Dedifferentiated amniotic fluid mesenchymal stem cell (primary cell): Measurements from ENCODE around the gene PTGER1.

Experiments used
- DNase-seq: peaks from one replicate; pipeline ENCODE4 v3.0.0-alpha.2; 2016; ENCODE audit errors: extremely low spot score

The PTGER1 gene

DNA sequence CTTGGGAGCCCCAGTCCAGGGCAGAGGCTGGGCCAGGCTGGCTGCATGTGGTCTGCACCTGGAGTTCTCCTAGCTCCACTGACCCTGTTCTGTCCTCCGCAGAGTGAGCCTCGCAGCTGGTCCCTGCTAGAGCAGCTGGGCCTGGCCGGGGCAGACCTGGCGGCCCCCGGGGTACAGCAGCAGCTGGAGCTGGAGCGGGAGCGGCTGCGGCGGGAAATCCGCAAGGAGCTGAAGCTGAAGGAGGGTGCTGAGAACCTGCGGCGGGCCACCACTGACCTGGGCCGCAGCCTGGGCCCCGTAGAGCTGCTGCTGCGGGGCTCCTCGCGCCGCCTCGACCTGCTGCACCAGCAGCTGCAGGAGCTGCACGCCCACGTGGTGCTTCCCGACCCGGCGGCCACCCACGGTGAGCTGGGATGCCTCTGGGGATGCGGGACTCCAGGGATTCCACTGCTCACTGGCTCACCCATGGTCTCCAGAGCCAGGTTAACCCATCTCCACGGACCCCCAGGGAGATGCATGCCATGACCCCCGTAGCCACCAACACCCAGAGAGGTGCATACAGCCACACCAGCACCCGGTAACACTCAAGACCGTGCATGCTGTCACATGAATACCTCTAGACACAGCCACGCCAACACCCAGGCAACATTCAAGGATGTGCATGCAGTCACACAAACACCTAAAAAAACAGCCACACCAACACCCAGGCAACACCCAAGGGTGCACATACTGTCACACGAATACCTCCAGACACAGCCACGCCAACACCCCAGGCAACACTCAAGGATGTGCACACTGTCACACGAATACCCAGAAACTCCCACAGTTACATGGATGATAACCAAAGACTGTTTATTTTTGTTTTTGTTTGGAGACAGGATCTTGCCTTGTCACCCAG is 33.9 kb downstream of the PTGER1 start:
- DNase-seq: no peak

DNA sequence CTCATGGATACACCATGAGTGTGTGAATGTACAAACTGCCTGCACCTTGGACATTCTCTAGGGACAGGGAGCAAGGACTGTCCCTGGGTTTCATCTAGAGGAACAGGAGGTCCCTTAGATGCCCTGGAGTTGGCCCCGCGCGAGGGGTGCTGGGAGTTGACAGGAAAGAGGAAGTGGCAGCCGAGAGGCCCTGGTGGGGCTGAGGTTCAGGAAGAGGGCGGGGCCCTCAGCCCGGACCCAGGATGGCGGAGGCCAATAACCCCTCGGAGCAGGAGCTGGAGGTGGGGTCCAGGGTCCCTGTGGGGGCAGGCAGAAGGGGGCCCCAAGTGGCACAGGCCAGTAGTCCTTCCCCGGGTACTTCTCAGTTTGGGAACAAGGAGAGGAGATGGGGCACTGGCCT is 35.1 kb downstream of the PTGER1 start:
- DNase-seq: no peak

DNA sequence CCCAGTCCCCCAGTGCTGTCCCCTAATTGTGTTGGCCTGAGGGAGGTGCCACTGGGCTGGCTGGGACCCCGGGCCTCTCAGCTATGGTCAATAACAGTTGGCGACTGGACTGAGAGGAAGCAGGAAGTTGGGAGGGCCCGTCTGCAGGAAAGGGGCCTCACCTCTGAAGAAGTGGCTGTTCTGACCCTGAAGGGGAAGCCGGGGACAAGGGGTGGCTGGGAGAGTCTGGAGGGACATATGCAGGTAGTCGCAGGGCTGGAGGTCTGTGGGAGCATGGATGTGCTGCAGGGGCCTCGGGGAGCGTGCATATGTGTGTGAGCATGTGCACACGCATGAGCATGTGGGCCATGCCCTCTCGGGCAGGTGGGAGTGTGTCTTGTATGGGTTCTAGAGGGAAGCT is 36.1 kb downstream of the PTGER1 start:
- no peak for DNase-seq

DNA sequence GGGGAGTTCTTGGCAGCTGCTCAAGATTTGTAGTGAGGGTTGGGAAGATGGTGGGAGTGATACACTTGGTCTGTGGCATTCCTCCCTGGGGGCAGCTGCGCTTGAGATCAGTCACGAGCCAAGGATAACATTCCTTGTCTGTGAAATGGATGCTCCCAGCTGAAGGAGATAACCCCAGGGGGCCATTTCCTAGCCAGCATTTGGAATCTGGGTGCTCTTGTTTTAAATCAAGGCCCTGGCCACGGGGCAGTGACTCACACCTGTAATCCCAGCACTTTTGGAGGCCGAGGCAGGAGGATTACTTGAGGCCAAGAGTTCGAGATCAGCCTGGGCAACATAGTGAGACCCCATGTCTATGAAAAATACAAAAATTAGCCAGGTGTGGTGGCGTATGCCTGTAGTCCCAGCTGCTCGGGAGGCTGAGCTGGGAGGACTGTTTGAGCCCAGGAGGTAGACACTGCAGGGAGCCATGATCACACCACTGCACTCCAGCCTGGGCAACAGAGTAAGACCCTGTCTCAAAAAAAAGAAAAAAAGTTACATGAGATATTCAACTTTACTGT is 37.5 kb downstream of the PTGER1 start:
- DNase-seq: no peak

DNA sequence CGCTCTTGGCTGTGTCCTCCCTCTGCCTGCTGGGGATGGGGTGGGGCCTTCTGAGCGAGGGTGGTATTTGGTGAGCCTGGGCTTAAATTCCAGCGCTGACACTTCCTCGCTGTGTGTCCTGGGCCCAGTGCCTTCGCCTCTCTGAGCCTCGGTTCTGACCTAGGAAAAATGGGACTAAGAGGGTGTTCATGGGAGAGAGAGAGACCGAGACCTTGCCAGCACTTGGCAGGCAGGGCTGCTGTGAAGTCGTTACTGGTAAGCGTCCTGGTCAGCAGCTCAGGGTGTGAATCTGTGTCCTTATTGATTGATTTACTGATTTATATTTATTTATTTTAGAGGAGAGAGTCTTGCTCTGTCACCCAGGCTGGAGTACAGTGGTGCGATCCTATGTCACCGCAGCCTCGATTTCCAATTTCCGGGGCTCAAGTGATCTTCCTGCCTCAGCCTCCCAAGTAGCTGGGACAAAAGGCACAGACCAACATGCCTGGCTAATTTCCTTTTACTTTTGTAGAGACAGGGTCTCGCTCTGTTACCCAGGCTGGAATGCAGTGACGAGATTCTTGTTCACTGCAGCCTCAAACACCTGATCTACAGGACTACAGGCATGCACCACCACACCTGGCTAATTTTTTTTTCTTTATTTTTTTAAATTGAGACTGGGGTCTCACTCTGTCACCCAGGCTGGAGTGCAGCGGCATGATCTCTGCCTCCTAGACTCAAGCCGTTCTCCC is 39.7 kb downstream of the PTGER1 start:
- no peak for DNase-seq

DNA sequence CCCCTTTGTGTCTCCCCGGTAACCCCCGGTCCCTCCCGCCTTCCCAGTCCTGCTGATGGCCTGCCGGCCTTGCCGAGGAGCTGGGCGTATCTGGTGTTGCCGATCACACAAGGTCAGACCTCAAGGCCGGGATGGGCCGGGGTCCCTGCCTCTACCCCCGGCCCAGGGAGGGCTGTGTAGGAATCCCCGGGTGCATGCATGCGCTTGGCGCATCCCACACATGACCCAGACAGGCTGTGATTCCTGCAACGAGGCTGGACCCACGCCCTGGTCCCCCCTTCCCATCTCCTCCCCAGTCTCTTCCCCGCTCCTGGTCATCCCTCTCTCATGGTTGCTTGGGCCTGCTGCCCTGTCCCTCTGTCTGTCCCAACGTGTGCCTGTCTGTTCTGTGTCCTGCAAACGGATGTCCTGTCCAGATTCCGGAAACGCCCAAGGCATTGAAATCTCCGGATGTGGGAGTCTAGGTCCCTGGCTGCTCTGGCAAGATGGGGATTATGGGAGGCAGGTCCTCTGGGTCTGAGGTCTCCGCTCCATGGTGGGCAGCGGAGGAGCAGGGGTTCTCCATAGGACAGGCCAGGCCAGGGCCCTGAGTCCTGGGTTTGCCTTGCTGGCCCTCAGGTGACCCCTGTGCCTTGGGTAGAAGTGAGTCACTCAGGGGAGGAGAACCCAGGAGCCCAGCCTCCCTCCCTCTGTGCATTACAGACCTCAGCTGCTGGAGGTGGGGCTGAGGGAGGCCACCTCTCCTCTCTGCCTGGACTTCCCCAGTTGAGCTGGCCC is 40.4 kb downstream of the PTGER1 start:
- no peak for DNase-seq

DNA sequence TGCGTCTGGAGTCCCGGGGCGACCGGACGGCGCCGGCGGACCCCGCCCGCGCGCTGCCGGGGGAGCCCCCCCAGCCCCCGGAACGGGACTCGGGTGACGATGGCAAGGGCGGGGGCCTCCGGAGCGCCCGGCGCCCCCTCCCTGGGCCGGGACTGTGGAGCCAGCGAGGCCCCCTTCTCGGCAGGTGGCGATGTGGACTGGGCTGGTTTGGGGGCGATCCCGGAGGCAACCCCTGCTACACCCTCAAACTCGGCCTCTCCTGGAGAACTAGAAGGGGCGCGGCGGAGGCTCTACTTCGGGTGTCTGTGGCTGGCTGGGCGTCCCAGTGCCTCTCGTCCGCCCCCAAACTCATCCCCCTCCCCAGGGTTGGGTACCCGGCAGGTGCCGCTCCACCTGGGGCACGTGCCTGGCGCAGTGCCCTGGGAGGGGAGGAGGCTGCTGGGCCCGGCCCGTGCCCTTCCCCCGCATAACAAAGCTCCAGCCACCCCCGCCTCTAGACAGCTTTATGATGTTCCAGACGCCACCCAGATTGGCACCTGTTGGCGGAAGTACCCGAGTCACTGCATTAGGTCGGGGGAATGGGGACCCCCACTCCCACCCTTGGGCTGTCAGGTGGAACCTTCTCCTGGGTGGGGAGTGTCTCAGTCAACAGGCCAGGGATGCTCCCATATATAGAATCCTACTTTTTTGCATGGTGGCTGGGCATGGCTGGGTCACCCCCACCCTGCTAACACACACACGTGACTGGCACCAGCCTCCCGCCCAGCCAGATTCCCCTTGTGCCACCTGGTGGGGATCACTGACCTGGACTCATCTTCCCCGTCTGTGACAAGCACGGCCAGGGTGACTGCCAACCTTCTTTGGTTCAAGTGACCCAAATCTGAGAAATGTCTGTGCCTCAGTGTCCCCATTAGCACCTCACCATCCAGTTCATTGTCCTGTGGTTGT is 41.3 kb downstream of the PTGER1 start:
- no peak for DNase-seq

DNA sequence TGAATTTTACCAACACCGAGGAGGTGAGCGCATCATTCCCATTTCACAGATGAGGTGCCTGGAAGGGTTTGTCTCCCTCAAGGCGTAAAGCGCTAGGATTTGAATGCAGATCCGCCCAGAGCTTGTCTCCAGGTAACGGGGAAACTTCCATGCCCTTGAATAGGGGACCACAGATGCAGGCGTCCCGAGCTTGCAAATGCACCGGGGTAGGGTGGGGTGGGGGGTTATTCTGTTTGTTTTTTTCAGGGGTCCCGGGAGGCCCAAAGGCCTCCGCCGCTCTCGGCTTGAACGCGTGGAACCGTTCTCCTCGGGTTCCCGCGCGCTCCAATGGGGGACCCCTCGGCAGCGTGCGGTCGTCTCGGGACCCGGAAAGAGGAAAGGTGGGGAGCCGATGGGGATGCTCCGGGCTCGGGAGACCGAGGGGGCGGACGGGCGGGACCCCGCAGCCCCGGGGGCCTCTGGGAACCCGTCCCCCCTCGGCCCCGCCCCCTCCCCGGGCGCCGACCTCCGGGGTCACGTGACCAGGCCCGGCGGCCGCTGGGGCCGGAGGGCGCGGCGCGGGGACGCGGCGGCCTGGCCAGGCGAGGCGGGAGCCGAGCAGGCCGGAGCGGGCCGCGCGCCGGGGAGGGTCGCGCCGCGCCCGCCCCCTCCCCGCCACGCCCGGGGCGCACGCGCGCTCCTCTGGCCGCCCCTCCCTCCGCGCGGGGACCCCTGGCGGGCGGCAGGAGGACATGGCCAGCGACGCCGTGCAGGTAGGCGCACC is 42.2 kb downstream of the PTGER1 start, which contains the start of gene PKN1:
Gene PKN1, plus strand, starts transcription at position 516 of the 763 bp plus-strand sequence. Its CDS starts 216 bp downstream, at position 732.
- DNase-seq: no peak

DNA sequence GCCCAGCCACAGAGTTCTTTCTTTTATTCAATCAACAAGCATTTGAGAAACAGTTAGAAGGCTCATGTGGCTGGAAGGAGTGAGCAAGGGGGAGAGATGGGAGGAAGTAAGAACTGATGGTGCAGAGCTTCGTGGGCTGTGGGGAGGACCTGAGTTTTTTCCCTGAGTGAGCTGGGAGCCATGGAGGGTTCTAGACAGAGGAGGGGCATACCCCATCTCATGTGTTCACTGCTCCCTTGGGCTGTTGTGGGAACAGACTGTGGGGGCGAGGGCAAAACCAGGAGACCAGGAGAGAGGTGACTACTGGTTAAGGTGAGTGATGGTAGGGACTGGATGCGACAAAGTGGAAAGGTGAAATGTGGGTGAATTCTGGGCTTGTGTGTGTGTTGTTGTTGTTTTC is 44.4 kb downstream of the PTGER1 start:
- no peak for DNase-seq

DNA sequence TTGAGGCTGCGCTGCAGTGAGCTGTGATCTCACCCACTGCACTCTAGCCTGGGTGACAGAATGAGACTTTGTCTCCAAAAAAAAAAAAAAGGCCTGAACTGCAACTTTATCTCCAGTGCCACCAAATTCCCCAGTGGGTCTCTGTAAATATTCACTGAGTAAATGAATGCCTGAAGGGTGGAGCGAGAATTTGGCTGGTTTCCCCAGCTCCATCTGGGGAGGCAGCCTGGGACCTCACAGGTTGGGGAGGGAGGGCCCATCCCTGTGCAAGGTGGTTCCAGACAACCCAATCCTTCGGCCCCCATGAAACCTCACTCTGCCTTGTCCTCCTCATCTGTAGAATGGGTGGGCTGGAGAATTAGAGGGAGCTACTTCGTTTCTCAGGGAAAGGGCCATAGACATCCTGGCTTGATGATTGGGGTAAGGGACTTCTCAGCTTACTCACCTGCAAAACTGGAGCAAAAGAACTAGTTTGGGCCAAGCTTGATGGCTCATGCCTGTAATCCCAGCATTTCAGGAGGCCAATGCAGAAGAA is 46.2 kb downstream of the PTGER1 start:
- DNase-seq: no peak

DNA sequence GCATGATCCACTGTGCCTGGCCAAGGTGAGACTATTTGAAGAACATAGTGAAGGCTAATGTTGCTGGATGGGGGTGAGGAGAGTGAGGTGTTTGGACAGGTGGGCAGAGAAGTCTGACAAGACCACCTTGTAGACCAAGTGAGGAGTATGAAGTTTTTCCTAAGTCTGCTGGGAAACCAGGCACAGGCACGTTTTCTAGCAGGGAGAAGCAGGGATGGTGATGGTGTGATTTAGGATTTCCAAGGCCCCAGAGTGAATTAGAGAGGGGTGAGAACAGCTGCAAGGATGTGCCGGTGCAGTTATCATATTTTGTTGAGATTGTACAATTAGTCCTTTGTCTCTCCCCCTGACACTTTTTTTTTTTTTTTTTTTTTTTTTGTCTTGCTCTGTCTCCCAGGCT is 47.7 kb downstream of the PTGER1 start:
- no peak for DNase-seq

DNA sequence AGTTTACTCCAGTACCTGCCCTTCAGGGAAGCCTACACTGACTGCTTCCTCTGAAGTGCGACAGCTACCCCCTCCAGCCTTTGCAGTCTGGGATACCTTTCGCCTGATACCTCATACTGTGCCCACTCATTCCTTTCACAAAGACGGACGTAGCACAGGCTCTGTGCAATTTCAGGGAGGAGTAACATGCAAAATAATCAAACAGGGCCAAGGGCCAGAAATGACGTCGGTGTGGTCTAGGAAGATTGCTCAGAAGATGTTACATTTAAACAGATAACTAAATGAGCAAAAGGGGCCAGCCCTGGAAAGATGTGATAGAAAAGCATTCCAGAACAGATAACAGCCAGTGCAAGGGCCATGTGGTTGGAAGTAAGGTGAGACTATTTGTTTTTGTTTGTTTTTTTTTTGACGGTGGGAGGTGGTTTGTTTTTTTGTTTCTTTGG is 49.4 kb downstream of the PTGER1 start:
- no peak for DNase-seq
